Activated T-cell treated with anti-CD3 and anti-CD28 coated beads, Interleukin-2, amount 50 U/mL, for 72 hours (primary cell): ENCODE data around the gene EIF4E1B. TPM values are rescaled to one million over a fixed set of nuclear protein-coding genes. Genes with fewer than 3 reads are reported as not detected.
"Not testable (repeated sequence)": the region's sequence is repeated elsewhere in the genome, so short reads cannot be mapped to it uniquely, and the experiment has no call there.

ENCODE experiments used
- ATAC-seq, 2 donors: fragments of 150-1000 bp; cut with Tn5 transposase; replicated peaks in 1 of 2; 2 replicates each; pipeline ENCODE4 v1.10.0; 2021; ENCODE audit warnings: moderate library complexity in 2 of 2, mild to moderate bottlenecking in 1 of 2
- DNase-seq, 2 donors: peaks; one replicate each; pipeline ENCODE4 v3.0.0; 2021 to 2022; ENCODE audit warnings: mixed read lengths in 1 of 2
- H3K27ac Mint-ChIP-seq: one replicate; pipeline ENCODE4 v1.8.0; 2022; ENCODE audit warnings: mild to moderate bottlenecking, moderate library complexity, mixed read lengths
- H3K27me3 Mint-ChIP-seq: one replicate; pipeline ENCODE4 v1.8.0; 2022; ENCODE audit warnings: low read depth, mixed read lengths
- H3K36me3 Mint-ChIP-seq, 2 donors: one replicate each; pipeline ENCODE4 v1.8.0; 2022; ENCODE audit warnings: mixed read lengths in 2 of 2, mild to moderate bottlenecking in 1 of 2; ENCODE audit not compliant: insufficient read depth in 2 of 2
- H3K4me1 Mint-ChIP-seq: one replicate; pipeline ENCODE4 v1.8.0; 2022; ENCODE audit warnings: low read depth, mixed read lengths
- H3K4me3 Mint-ChIP-seq, 2 donors: one replicate each; pipeline ENCODE4 v1.8.0; 2022; ENCODE audit warnings: mild to moderate bottlenecking in 2 of 2, mixed read lengths in 2 of 2, moderate library complexity in 2 of 2
- H3K9me3 Mint-ChIP-seq, 2 donors: one replicate each; pipeline ENCODE4 v1.8.0; 2022; ENCODE audit warnings: mixed read lengths in 2 of 2
- total RNA-seq, 2 donors: library from RNA; stranded (reverse); gene quantifications; one replicate each; pipeline ENCODE4 v1.2.3, GENCODE V29; 2022

Gene EIF4E1B
- total RNA-seq, 2 donors from 2014 or later: not detected

- Mint-ChIP-seq H3K4me3 (peak overlapping the region; percentile 69 to 73), H3K4me1 (peaks cover 15% of the 10 kb centered on the region), H3K9me3 (no peaks in the 10 kb centered on the region), H3K27ac (no peak overlapping the region), H3K36me3 (no peaks in the 10 kb centered on the region), H3K27me3 (peaks cover 13% of the 10 kb centered on the region)
- no peak for ATAC-seq
- DNase-seq: no peak
Observed at GRCh38 chr5:176596069-176596644, 34.3 kb upstream of the EIF4E1B start.

GRCh38 chr5:176596689-176597416, 33.6 kb upstream of the EIF4E1B start:
- peak; percentile 90 to 94 for ATAC-seq
- Mint-ChIP-seq H3K27me3 (peaks cover 13% of the 10 kb centered on the region), H3K36me3 (no peaks in the 10 kb centered on the region), H3K9me3 (no peaks in the 10 kb centered on the region), H3K4me3 (peak overlapping the region; percentile 72 to 73), H3K27ac (no peak overlapping the region), H3K4me1 (peaks cover 15% of the 10 kb centered on the region)
- DNase-seq: peak; percentile 77

GRCh38 chr5:176597417-176598389, 32.8 kb upstream of the EIF4E1B start:
- H3K4me3 Mint-ChIP-seq: peak overlapping the region; percentile 42 to 65
- H3K27me3 Mint-ChIP-seq: peaks cover 13% of the 10 kb centered on the region
- ATAC-seq (no peak), DNase-seq (no peak)
- H3K9me3 Mint-ChIP-seq: no peaks in the 10 kb centered on the region
- peaks cover 15% of the 10 kb centered on the region for H3K4me1 Mint-ChIP-seq
- no peak overlapping the region for H3K27ac Mint-ChIP-seq
- H3K36me3 Mint-ChIP-seq: no peaks in the 10 kb centered on the region

DNA sequence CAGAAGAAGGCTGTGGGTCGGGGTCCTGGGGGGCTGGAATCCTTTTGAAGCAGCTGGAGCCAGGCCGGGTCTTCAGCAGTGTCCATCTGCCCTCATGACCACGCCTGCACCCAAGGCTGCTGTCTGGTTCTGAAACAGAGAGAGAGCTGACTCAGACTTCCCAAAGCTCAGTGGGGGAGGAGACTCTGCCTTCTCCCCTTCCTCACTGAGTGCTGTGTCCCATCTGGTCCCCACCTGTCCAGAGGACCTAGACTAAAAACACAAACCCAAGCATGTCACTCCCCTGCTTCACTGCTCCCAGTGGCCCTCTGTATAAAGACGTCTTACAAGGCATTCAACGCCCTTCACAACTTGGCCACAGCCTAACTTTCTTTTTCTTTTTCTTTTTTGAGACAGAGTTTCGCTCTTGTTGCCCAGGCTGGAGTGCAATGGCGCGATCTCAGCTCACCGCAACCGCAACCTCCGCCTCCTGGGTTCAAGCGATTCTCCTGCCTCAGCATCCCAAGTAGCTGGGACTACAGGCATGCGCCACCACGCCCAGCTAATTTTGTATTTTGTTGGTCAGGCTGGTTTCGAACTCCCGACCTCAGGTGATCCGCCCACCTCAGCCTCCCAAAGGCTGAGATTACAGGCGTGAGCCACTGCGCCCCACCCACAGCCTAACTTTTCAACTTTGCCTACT, 30.6 kb upstream of the EIF4E1B start:
- not testable (repeated sequence) for H3K9me3 Mint-ChIP-seq, H3K27ac Mint-ChIP-seq, DNase-seq, H3K36me3 Mint-ChIP-seq, ATAC-seq, H3K4me3 Mint-ChIP-seq
- Mint-ChIP-seq H3K27me3 (peaks cover 13% of the 10 kb centered on the region), H3K4me1 (peaks cover 15% of the 10 kb centered on the region)

DNA sequence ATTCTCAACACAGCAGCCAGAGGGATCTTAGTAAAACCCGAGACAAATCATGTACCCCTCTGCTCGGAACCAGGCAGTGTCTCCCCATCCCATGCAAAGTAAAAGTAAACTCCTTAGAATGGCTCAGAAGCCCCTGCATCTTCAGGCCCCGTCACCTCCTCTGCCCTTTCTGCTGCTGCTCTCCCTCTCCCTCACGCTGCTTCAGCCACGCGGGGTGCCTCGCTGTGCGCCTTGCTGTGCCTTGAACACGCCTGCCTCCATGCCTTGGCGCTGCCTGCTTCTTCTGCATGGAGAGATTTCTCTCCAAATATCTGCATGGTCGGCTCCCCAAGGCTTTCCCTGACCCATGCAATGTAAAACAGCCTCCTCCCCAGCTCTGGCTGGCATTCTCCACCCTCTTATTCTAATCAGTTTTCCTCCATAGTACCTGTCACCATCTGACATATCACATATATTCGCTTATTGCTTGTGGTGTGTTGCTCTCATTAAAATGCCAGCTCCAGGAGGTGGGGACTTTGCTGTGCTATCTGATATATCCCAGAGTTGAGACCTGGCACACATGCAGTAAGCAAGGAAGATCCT, 28.5 kb upstream of the EIF4E1B start:
- Mint-ChIP-seq H3K27me3 (peaks cover 7% of the 10 kb centered on the region), H3K4me3 (no peak overlapping the region), H3K27ac (no peak overlapping the region), H3K36me3 (no peaks in the 10 kb centered on the region), H3K9me3 (no peaks in the 10 kb centered on the region), H3K4me1 (peaks cover 11% of the 10 kb centered on the region)
- no peak for DNase-seq
- no peak for ATAC-seq

- Mint-ChIP-seq H3K4me3 (no peak overlapping the region), H3K9me3 (no peaks in the 10 kb centered on the region), H3K27ac (no peak overlapping the region), H3K27me3 (peaks cover 7% of the 10 kb centered on the region), H3K36me3 (no peaks in the 10 kb centered on the region), H3K4me1 (peaks cover 11% of the 10 kb centered on the region)
- no peak for ATAC-seq
- no peak for DNase-seq
Observed at GRCh38 chr5:176603091-176603490, 27.4 kb upstream of the EIF4E1B start.

- no peak overlapping the region for H3K4me3 Mint-ChIP-seq
- H3K27me3 Mint-ChIP-seq: peaks cover 10% of the 10 kb centered on the region
- no peak for DNase-seq
- no peak overlapping the region for H3K27ac Mint-ChIP-seq
- H3K9me3 Mint-ChIP-seq: no peaks in the 10 kb centered on the region
- H3K36me3 Mint-ChIP-seq: peaks cover 0 to 2% of the 10 kb centered on the region in 2 donors
- peaks cover 11% of the 10 kb centered on the region for H3K4me1 Mint-ChIP-seq
- no peak for ATAC-seq
Observed at GRCh38 chr5:176606032-176606431, 24.4 kb upstream of the EIF4E1B start.

DNA sequence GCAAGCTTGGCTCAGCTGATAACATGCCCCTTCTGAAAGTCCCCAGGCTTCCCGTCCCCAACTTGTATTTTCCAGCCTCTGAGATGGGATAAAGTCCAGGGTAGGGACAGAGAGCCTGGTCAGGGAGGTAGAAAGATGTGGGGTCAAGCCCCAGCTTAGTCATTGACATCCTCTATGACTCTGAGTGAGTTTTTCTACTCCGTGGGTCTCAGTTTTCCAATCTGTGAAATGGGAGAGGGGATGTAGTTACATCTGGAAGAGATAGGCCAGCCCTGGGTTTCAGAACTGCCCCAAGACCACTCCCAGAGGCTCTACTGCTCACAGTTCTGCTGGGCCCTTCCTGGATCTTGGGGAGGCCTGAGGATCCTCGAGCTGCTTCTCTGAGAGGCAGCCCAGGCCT, 23.6 kb upstream of the EIF4E1B start:
- H3K27me3 Mint-ChIP-seq: peaks cover 16% of the 10 kb centered on the region
- no peak overlapping the region for H3K27ac Mint-ChIP-seq
- ATAC-seq: no peak
- H3K9me3 Mint-ChIP-seq: no peaks in the 10 kb centered on the region
- no peak for DNase-seq
- no peak overlapping the region for H3K4me3 Mint-ChIP-seq
- H3K36me3 Mint-ChIP-seq: peaks cover 0 to 2% of the 10 kb centered on the region in 2 donors
- peaks cover 17% of the 10 kb centered on the region for H3K4me1 Mint-ChIP-seq

GRCh38 chr5:176608142-176608705, 22.3 kb upstream of the EIF4E1B start:
- peaks cover 17% of the 10 kb centered on the region for H3K4me1 Mint-ChIP-seq
- H3K27me3 Mint-ChIP-seq: peaks cover 28% of the 10 kb centered on the region
- no peak for DNase-seq
- ATAC-seq: no peak
- peak overlapping the region; percentile 87 to 96 for H3K4me3 Mint-ChIP-seq
- no peak overlapping the region for H3K27ac Mint-ChIP-seq
- peaks cover 0 to 2% of the 10 kb centered on the region in 2 donors for H3K36me3 Mint-ChIP-seq
- H3K9me3 Mint-ChIP-seq: no peaks in the 10 kb centered on the region

DNA sequence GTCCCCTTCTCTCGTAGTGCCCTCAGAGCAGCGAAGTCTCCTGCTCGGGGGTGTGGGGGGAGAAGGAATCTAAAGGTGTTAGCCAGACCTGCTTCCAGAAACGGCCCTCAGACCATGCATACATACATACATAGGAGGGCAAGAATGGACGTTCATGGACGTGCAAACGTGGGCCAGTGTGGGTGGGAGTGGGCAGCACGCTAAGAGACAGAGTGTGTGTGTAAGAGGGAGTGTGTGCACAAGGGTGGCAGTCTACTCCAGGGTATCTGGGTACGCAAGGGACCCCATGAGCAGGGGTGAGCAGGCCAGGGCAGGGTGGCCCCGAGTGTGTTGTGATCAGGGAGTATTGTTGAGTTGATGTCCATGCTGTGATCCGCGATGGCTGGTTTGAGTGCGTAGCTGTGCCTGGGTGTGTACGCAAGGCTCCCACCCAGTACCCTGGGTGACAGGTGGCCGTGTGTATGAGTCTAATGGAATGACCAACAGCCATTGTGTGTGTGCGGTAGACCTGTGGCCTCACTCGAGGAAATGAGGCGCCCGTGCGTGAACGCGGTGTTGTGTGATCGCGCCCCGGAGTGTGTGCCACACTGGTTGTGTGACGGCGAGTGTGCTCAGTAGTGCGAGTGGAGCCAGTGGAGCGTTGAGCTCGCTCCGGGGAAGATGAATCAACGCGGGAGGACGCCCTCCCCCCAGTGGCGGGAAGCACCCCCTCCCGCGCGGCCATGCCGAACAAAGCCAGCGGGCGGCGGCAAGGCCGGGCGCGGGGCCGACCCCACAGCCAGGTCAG, 21.3 kb upstream of the EIF4E1B start:
- Mint-ChIP-seq H3K27me3 (peaks cover 28% of the 10 kb centered on the region), H3K4me1 (peaks cover 17% of the 10 kb centered on the region), H3K9me3 (no peaks in the 10 kb centered on the region), H3K27ac (peak overlapping the region; percentile 90), H3K36me3 (peaks cover 0 to 2% of the 10 kb centered on the region in 2 donors), H3K4me3 (peak overlapping the region; percentile 87 to 96)
- ATAC-seq (no peak), DNase-seq (peak; percentile 23 to 25)

GRCh38 chr5:176609724-176610434, 20.6 kb upstream of the EIF4E1B start, which contains the start of gene GPRIN1:
GPRIN1 (minus strand) TSS chr5:176610156; CDS start chr5:176599834, 10,322 bp downstream.
- Mint-ChIP-seq H3K4me1 (peaks cover 17% of the 10 kb centered on the region), H3K4me3 (peak within 1 kb of the TSS; percentile 87 to 96), H3K36me3 (peaks cover 0 to 2% of the 10 kb centered on the region in 2 donors), H3K27ac (peak within 1 kb of the TSS; percentile 90), H3K9me3 (no peaks in the 10 kb centered on the region), H3K27me3 (peaks cover 31% of the 10 kb centered on the region)
- ATAC-seq (peak; percentile 83 to 86), DNase-seq (peak; percentile 71 to 83)
